GM23338 (cell line): Measurements from ENCODE around the gene SYNGR4. TPM values are rescaled to one million over a fixed set of nuclear protein-coding genes. Genes with fewer than 3 reads are reported as not detected.

Source experiments
- ATAC-seq: fragments of 200-7000 bp; cut with Tn5 transposase; 3 replicates; pipeline ENCODE4 v1.9.1; 2020
- DNase-seq: peaks from one replicate; pipeline ENCODE4 v3.0.0-alpha.2; 2015; ENCODE audit warnings: low spot score
- H2AFZ ChIP-seq: fragments of 200-600 bp; sonication (generic); 2 replicates; pipeline ENCODE4 v1.8.0; 2016; ENCODE audit warnings: antibody characterized with exemption, mild to moderate bottlenecking, moderate library complexity
- H3F3A ChIP-seq: fragments of 200-600 bp; sonication (generic); replicated peaks from 2 replicates; pipeline ENCODE4 v1.8.0; 2017; ENCODE audit warnings: antibody characterized with exemption, mixed run types, low read depth
- H3K27ac ChIP-seq: fragments of 200-600 bp; sonication (generic); 2 replicates; pipeline ENCODE4 v1.6.1; 2016; ENCODE audit warnings: low read depth
- H3K27me3 ChIP-seq: fragments of 200-600 bp; sonication (generic); 2 replicates; pipeline ENCODE4 v1.8.0; 2016; ENCODE audit warnings: mild to moderate bottlenecking, mixed run types, moderate library complexity; ENCODE audit not compliant: insufficient read depth
- H3K36me3 ChIP-seq: fragments of 200-600 bp; sonication (generic); 2 replicates; pipeline ENCODE4 v1.8.0; 2016; ENCODE audit warnings: mild to moderate bottlenecking; ENCODE audit not compliant: insufficient read depth
- H3K4me1 ChIP-seq: fragments of 200-600 bp; sonication (generic); 2 replicates; pipeline ENCODE4 v1.8.0; 2016; ENCODE audit warnings: mild to moderate bottlenecking, moderate library complexity; ENCODE audit not compliant: insufficient read depth
- H3K4me2 ChIP-seq: fragments of 200-600 bp; sonication (generic); 2 replicates; pipeline ENCODE4 v1.7.1; 2017; ENCODE audit warnings: mixed run types
- H3K4me3 ChIP-seq: fragments of 200-600 bp; sonication (generic); 2 replicates; pipeline ENCODE4 v1.6.1; 2016; ENCODE audit warnings: mixed run types
- H3K79me2 ChIP-seq: fragments of 200-600 bp; sonication (generic); replicated peaks from 2 replicates; pipeline ENCODE4 v1.8.0; 2017; ENCODE audit warnings: mild to moderate bottlenecking; ENCODE audit not compliant: insufficient read depth
- H3K9me2 ChIP-seq: fragments of 200-600 bp; sonication (generic); 2 replicates; pipeline ENCODE4 v1.8.0; 2017; ENCODE audit not compliant: insufficient read depth
- H4K20me1 ChIP-seq: fragments of 200-600 bp; sonication (generic); replicated peaks from 2 replicates; pipeline ENCODE4 v1.8.0; 2017; ENCODE audit warnings: mild to moderate bottlenecking; ENCODE audit not compliant: insufficient read depth
- H3K27ac Mint-ChIP-seq: 2 replicates; pipeline ENCODE4 v1.8.0; 2020; ENCODE audit warnings: inconsistent platforms, mild to moderate bottlenecking, moderate library complexity, mixed read lengths
- H3K27me3 Mint-ChIP-seq: 3 replicates; pipeline ENCODE4 v1.8.0; 2022; ENCODE audit warnings: low read depth, mild to moderate bottlenecking, moderate library complexity, mixed read lengths, inconsistent platforms; ENCODE audit not compliant: insufficient read depth, poor library complexity
- H3K36me3 Mint-ChIP-seq: 3 replicates; pipeline ENCODE4 v1.8.0; 2021; ENCODE audit warnings: low read depth, mild to moderate bottlenecking, inconsistent platforms, moderate library complexity, mixed read lengths
- H3K4me1 Mint-ChIP-seq: 3 replicates; pipeline ENCODE4 v1.8.0; 2020; ENCODE audit warnings: mild to moderate bottlenecking, inconsistent platforms, mixed read lengths
- H3K4me3 Mint-ChIP-seq: 3 replicates; pipeline ENCODE4 v1.8.0; 2021; ENCODE audit warnings: moderate library complexity, mild to moderate bottlenecking, inconsistent platforms, mixed read lengths
- H3K9me3 Mint-ChIP-seq: 3 replicates; pipeline ENCODE4 v1.8.0; 2020; ENCODE audit warnings: moderate library complexity, mild to moderate bottlenecking, inconsistent platforms, mixed read lengths
- CTCF ChIP-seq, 2 experiments: fragments of 200-600 bp in 1 of 2; sonication (generic) in 1 of 2; conservative IDR thresholded peaks; 2 replicates each; pipeline versions ENCODE4 v1.5.1 to v1.6.1; 2016 to 2017; ENCODE audit warnings: antibody characterized with exemption in 2 of 2, low read depth in 2 of 2, mild to moderate bottlenecking in 2 of 2, moderate library complexity in 1 of 2
- EZH2 ChIP-seq: fragments of 200-600 bp; sonication (generic); IDR thresholded peaks from one replicate; pipeline ENCODE4 v1.8.0; 2017; ENCODE audit warnings: antibody characterized with exemption, mild to moderate bottlenecking, low read depth; ENCODE audit not compliant: unreplicated experiment
- JUNB ChIP-seq: IDR thresholded peaks from one replicate; pipeline ENCODE4 v1.6.1; 2016; ENCODE audit warnings: antibody characterized with exemption; ENCODE audit not compliant: unreplicated experiment
- POLR2AphosphoS5 ChIP-seq: IDR thresholded peaks from 2 replicates; pipeline ENCODE4 v1.6.1; 2016; ENCODE audit warnings: antibody characterized with exemption, low read depth
- ZNF114 ChIP-seq: fragments of 250-450 bp; sonication (Bioruptor Pico); IDR thresholded peaks from 2 replicates; pipeline ENCODE4 v1.5.0; 2020; ENCODE audit warnings: mild to moderate bottlenecking, moderate library complexity
- ZNF331 ChIP-seq: fragments of 250-450 bp; sonication (Bioruptor Pico); IDR thresholded peaks from 2 replicates; pipeline ENCODE4 v1.5.0; 2020; ENCODE audit warnings: low read depth, mild to moderate bottlenecking, moderate library complexity
- ZNF462 ChIP-seq: fragments of 250-450 bp; sonication (Bioruptor Pico); IDR thresholded peaks from 2 replicates; pipeline ENCODE4 v1.5.0; 2020; ENCODE audit warnings: mild to moderate bottlenecking, moderate library complexity
- polyA plus RNA-seq: library from polyadenylated mRNA; unstranded; fragments of >200 nt; fragmentation: Nextera tagmentation; extraction: Ambion mirVana; gene quantifications from 2 replicates; pipeline ENCODE4 v1.2.1, GENCODE V29; 2016
- total RNA-seq: library from RNA; depleted of rRNA; stranded (reverse); fragments of >200 nt; shearing (Covaris generic); gene quantifications from 2 replicates; pipeline ENCODE4 v1.2.3, GENCODE V29; 2014

The SYNGR4 gene
- total and polyA plus RNA-seq, 2 experiments from 2014 or later: not detected

GRCh38 chr19:48325265-48325910 lies 38.8 kb upstream of the SYNGR4 start, which contains the start of gene EMP3:
EMP3 (plus strand) TSS chr19:48325552; CDS start chr19:48326845, 1,293 bp downstream.
- Histone ChIP-seq H3K9me2 (no peaks in the 10 kb centered on the region), H3K79me2 (no peaks in the 10 kb centered on the region), H4K20me1 (no peaks in the 10 kb centered on the region), H3F3A (0 out of 2 replicates have a peak, but pooled peaks cover 12% of the 10 kb centered on the region), H3K36me3 (no peaks in the 10 kb centered on the region), H3K4me3 (peak within 1 kb of the TSS; percentile 54), H3K27ac (no peak within 1 kb of the TSS), H3K27me3 (peaks cover 17% of the 10 kb centered on the region), H2AFZ (peak within 1 kb of the TSS; percentile 80), H3K4me2 (peak within 1 kb of the TSS; percentile 87), H3K4me1 (peaks cover 22% of the 10 kb centered on the region)
- peaks cover 38% of the 10 kb centered on the region for H3K4me1 Mint-ChIP-seq
- H3K27ac Mint-ChIP-seq: no peak within 1 kb of the TSS
- peaks cover 10% of the 10 kb centered on the region for H3K9me3 Mint-ChIP-seq
- H3K27me3 Mint-ChIP-seq: peaks cover 34% of the 10 kb centered on the region
- no peak for TF ChIP-seq ZNF114 (CRISPR knock-in tag)
- TF ChIP-seq JUNB: no peak
- no peak for TF ChIP-seq ZNF462 (CRISPR knock-in tag)
- no peak for TF ChIP-seq EZH2
- no peak for TF ChIP-seq CTCF (conservative IDR thresholded peaks at IDR 0.05; ENCODE audit: low read depth in 2 of 2)
- peak; percentile 52 for TF ChIP-seq POLR2AphosphoS5
- no peak for TF ChIP-seq ZNF331
- DNase-seq: peak; percentile 89
- H3K4me3 Mint-ChIP-seq: peak within 1 kb of the TSS; percentile 64
- peaks cover 8% of the 10 kb centered on the region for H3K36me3 Mint-ChIP-seq
- ATAC-seq: peak; percentile 5
